ENCODE results near the gene SLC1A2.
A peak's percentile ranks its signal among the peaks of the same experiment; 100 is the strongest.

Gene SLC1A2

DNA sequence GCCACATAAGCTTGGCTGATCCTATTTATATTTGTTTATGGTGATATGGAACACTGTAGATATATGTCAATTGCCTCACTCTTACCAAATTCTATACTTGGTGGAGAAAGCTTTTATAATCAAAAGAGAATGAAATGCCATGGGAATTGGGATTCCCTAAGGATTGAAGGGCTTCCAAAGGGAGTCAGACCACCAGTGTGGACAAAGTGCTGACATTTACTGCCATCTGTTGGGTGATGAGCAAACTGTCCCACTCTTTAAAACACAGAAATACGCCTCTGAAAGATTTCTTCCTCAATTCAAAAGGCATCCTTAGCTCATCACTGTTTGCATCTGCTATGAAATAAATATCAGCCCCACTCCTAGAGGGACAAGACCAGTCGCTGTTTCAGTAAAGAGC lies 7.1 kb downstream of the SLC1A2 start:
- no peak for DNase-seq

GRCh38 chr11:35407041-35407440 lies 12.3 kb downstream of the SLC1A2 start:
- no peak for DNase-seq

DNA sequence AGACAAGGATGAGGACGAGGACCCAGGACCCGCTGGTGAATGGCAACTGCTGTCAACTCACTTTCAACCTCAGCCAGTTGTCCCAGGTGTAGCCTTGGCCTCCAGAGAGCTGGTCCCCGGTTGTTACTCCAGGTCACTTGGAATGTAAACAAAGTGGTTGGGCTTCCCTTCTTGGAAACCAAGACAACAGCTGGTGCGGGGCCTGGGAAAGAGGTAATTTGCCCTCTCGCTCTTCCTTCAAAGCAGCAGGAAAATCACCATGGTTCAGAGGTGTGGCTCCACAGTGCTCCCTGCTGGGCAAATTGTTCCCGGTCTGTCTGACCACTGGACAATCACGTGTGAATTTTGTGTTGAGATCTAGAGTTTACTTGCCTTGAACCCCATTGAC lies 15.0 kb downstream of the SLC1A2 start:
- no peak for DNase-seq

- no peak for DNase-seq
Observed at GRCh38 chr11:35403765-35404387, 15.5 kb downstream of the SLC1A2 start.

- DNase-seq = no peak
Observed at GRCh38 chr11:35402751-35403660, 16.4 kb downstream of the SLC1A2 start.

DNA sequence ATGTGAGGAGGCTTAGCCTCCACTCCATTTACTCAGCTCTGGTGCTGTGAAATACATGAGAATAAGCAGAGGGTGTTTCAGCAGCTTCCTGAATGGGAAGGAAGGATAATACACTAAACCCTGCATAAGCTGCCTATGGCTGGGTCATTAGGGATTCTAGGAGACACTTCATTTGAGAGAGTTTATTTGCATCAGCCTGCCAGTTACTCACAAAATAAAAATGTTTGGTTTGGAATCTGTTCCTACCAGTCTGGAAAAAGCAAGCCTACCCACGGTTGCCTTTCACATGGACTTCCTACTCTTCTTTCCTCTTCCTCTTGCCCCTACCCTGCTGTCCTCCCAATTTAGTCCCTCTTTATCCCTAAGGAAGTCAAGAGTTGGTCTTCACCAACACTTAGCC lies 20.5 kb downstream of the SLC1A2 start:
- no peak for DNase-seq

DNA sequence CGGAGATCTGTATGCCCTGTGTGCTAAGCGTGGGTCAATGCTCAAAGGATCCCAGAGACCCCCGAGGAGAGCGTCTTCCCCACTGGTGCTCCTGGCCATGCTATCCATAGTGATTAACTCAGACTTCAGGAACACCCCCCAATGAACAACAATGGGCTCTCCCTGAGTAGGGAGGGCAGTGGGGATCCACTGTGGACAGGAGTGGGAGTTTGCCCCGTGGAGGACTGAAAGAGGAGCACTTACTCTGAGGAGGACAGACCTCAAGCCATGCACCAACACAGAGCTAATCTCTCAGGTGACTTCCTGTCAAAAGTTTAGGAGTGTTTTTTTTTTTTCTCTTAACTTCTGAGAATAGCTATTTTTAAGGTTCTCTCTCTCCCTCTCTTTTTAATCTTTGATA lies 24.4 kb downstream of the SLC1A2 start:
- DNase-seq = no peak

DNA sequence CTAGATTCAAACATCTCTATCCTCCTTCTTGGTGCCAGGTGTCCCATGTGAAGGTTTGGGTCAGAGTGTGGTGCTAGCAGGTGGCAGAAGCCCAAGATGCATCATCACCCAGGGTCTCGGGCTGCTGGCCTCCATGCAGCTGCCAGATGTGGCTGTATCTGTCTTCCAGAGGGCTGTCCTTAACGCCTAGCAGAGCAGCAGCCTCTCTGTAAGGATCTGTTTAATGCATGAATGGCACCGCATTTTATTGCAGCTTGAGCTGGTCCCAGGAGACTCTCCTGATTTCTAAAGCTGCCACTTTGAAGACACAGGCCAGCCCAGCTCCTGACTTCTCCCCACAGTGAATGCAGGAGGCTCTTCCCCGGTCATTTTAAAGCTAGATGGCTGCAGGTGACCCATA lies 26.3 kb downstream of the SLC1A2 start:
- DNase-seq = peak; percentile 79 to 83

DNA sequence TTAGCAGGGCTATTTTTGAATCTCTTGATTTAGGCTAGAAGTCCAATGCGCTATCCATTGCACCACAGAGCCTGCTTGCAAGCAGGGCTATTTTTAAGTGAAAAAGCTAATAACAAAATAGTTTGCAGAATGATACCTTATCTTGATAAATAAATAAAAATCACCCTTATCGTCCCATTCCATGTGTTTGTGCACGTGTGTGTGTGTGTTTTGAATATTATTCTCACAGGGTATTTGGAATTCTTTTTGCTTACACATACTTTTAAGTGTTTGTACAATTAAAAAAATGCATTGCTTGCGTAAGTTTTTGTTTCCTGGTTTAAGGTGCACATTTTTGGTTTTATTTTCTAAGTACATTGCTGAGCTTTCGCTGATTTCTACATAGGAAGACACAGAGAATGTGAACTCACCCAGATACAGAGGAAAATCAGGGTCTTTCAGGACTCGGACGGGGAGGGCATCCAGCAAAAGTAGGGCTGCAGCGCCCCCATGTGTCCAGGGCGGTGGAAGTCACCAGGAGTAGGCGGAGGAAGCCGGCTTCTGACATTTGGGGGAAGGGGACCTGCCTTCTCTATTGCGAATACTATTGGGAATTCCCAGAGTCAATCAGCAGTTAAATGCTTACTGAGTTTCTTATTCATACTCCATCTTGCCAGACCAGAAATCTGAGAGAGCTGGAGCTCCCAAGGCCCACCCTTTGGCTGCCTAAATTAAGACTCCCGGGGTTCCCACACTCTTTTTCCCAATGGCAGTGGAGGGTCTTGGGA lies 27.3 kb downstream of the SLC1A2 start:
- DNase-seq = peak; percentile 27 to 41

DNA sequence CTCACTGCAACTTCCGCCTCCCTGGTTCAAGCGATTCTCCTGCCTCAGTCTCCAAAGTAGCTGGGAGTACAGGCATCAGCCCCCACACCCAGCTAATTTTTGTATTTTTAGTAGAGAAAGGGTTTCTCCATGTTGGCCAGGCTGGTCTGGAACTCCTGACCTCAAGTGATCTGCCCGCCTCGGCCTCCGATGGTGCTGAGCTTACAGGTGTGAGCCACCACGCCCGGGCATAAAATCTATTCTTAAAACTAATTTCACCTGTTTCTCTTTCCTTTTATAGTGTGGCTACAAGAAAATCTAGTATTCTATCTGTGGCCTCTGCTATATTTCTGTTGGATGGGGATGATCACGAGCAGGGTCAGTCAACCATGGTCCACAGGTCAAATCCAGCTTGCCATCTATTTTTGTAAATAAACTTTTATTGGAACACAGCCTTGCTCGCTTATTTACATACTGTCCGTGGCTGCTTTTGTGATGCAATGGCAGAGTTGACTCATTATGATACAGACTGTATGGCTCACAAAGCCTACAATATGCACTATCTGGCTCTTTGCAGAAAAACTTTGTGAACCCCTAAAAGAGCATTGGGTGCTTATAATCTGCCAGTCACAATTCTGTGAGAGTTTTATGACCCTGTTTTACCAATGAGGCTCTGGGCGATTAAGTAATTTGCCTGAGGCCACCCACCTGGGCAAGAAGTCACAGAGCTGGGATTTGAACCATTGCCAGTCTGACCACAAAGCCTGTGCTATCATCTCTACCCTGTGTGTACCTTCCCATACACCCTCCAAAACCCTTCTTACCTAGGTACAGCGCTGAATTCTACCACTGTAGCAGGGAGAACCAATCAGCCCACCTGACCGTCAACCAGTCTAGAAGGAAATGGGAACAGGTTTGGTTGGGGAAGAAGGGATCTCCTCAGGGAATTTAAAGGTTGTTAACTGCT lies 28.3 kb downstream of the SLC1A2 start:
- DNase-seq = no peak

GRCh38 chr11:35389897-35390465 lies 29.4 kb downstream of the SLC1A2 start:
- no peak for DNase-seq

GRCh38 chr11:35389112-35389511 lies 30.2 kb downstream of the SLC1A2 start:
- no peak for DNase-seq

DNA sequence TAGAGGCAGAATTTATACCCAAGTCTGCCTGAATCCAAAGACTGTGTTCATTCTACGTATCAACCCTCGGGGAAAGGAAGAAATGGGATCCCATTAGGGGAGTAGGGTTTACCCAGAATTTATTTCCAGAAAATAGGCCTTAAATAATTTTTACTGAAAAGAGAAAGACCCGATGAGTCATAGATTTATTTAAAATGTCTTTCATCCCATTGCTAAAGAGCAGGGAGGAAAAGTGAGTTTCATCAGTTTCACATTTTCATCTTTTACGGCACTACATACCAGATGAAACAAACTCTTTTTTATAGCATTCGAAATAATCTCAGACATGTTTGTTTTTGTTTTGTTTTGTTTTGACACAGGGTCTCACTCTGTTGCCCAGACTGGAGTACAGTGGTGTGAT lies 31.3 kb downstream of the SLC1A2 start:
- DNase-seq = no peak

DNA sequence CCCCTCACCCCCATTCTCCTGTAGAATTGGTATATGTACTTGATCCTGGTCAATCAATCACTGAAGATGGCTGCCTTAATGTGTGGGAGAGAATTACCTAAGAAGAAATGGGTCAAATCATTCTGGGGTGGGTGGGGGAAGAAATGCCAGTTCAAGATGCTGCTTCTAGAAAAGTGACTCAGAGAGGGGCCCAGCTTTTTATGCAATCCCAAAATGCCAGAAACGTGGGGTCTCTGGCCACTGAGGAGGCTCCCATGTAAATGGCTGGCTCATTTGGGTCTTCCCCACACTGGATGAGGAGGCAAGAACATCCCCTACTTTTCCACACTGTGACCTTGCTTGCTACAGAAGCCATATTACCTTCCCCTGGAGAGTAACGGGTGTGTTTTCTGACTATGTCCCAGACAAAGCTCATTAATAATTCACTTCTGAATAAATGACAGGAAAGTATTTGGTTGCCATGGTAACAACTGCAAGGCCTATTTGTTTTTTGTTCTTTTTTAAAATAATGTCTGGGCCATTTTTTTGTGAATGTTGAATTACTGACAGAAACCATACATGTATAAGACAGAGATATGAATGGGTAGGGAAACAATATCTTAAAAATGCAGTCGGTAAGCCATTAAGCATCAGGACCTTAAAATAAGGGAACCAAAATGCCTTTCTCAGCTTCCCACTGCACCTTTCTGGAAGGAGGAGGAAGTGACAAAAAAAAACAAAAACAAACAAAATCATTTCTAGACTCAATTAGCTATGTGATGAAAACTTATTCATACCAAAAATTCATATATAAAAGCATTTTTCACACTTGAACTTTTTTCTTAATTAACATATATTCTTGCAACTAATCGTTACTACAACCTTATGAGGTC lies 32.0 kb downstream of the SLC1A2 start:
- no peak for DNase-seq

- DNase-seq = no peak
Observed at GRCh38 chr11:35383953-35384352, 35.4 kb downstream of the SLC1A2 start.

DNA sequence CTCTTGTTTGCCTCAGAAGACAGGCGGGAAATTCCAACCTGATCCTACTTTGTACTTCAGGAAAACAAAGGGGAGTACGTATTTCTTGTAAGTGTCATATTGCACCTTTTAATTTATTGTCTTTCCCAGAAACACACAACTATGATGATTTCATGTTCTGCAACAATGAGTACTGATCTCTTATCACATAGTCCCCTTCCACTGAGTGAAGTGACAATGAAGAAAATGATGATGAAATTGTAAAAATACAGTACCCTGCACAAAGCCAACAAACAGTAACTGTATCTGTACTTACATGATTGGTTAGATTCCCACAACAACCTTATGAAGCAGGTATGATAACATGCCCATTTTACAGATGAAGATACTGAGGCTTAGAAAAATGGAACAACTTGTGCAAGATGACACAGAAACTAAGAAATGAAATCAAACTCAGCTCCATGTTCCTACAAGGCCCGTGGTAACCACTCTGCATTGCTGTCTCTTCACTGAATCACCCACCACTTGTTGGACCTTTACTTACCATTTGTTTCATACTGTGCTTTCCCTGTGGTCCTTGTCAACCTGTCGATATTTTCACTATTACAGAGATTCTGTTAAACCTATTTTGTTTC lies 37.5 kb downstream of the SLC1A2 start:
- DNase-seq = no peak

DNA sequence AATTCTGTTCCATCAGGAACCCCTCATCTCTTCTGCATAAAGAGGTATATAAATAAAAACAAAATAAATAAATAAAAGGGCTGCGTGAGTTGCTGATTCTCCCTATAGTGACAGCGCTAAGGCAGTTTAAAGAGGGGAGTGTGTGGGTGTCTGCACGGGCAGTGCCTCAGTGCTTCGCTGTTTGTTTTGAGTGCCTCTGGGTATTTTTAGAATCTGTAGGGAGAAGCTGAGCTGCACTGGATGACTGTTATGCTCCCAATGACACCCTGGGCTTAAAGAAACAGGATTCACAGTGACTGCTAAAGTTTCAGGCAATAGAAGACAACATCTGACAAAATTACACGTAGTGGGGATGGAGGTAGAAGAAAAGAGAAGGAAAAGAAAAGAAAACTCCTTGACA lies 38.8 kb downstream of the SLC1A2 start:
- DNase-seq = no peak

DNA sequence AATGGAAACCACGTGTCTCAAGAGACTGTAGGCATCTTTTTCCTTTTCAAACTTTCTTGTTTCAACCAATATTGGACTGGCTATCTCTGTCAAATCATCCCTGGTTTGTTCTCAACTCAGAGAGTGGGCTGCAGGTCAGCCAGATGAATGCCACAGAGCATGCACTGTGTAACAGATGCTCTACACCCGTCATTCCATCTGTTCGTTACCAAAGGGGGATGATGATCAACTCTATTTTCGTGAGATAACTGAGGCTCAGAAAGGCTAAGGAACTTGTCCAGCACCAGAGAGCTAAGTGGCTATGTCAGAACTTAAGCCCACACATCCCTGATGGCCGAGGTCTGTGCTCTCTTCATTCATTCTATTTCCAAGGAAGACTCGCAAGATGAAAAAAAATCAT lies 42.1 kb downstream of the SLC1A2 start:
- DNase-seq = no peak

DNA sequence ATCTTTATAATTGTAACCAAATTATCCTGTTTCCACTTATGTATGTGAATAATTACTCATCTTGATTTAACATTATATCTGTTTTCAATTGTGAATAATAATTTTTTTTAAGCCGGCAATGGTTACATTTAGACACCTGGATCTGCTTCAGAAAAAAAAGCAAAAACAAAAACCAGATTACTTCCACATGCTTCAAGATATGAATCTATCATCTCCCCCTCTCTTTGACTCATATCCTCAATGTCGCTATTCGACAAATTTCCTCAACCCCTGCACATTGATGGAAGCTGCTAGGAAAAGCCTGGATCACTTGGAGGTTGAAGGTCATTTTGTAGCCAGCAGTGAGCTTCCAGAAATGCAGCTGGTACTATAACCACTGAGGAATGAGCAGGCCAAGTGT lies 42.7 kb downstream of the SLC1A2 start:
- DNase-seq = no peak

DNA sequence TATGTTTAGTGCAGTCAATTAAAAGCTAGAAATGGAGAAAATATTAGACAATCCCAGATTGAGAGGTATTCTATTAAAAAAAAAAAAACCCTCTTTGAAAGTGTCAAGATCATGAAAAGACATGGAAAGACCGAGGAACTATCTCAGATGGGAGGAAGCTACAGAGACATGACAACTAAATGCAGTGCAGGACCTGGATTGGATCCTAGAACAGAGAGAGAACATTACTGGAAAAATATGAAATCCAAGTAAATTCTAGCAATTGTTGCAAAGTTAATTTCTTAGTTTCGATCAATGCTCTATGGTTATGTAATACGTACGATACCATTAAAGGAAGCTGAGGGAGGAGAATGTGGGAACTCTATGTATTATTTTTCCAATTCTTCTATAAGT lies 43.2 kb downstream of the SLC1A2 start:
- DNase-seq = no peak

Measured in NCI-H187 (cell line).